IMR-90 (cell line): Measurements from ENCODE around the gene MPST. TPM values are rescaled to one million over a fixed set of nuclear protein-coding genes. Genes with fewer than 3 reads are reported as not detected.
A peak's percentile ranks its signal among the peaks of the same experiment; 100 is the strongest.

Experiments
- ATAC-seq: fragments of 200-7000 bp; cut with Tn5 transposase; 2 replicates; pipeline ENCODE4 v1.9.1; 2020; ENCODE audit warnings: low read depth, mild to moderate bottlenecking, moderate library complexity
- BruUV-seq: library from RNA; stranded (reverse); fragments of 400-500 nt; replicated peaks from 2 replicates; lab custom pipeline; 2021; lab: Mats Ljungman, UMichigan
- CTCF ChIA-PET: fragments of 300-600 bp; formaldehyde crosslinking; extraction: SDS; loops from one replicate; lab custom pipeline; 2021; ENCODE audit warnings: antibody characterized with exemption; lab: Yijun Ruan, JAX
- POLR2A ChIA-PET: fragments of 300-600 bp; sonication (Branson Sonifier 250); formaldehyde crosslinking; loops from one replicate; lab custom pipeline; 2022; ENCODE audit warnings: antibody characterized with exemption; ENCODE audit not compliant: unreplicated experiment; lab: Charles Lee
- DNase-seq: peaks from one replicate; pipeline ENCODE4 v3.0.0; 2013
- H2AFZ ChIP-seq: replicated peaks from 2 replicates; pipeline ENCODE3; 2013; ENCODE audit warnings: low read length, mild to moderate bottlenecking; ENCODE audit not compliant: poor library complexity
- H2AK5ac ChIP-seq: 2 replicates; pipeline ENCODE4 v1.6.1; 2013; ENCODE audit warnings: low read depth, low read length, inconsistent platforms
- H2AK9ac ChIP-seq: replicated peaks from 2 replicates; pipeline ENCODE3; 2013; ENCODE audit warnings: mild to moderate bottlenecking, low read depth, low read length, moderate library complexity; ENCODE audit not compliant: poor library complexity
- H2BK120ac ChIP-seq: 2 replicates; pipeline ENCODE4 v1.6.1; 2013; ENCODE audit warnings: low read depth, low read length, inconsistent platforms
- H2BK15ac ChIP-seq: 3 replicates; pipeline ENCODE4 v1.6.1; 2013; ENCODE audit warnings: low read depth, low read length, inconsistent platforms
- H2BK20ac ChIP-seq: 2 replicates; pipeline ENCODE4 v1.6.1; 2013; ENCODE audit warnings: low read depth, mild to moderate bottlenecking, inconsistent platforms, low read length, moderate library complexity
- H2BK5ac ChIP-seq: 2 replicates; pipeline ENCODE4 v1.6.1; 2013; ENCODE audit warnings: mild to moderate bottlenecking, low read depth, low read length, inconsistent platforms; ENCODE audit not compliant: poor library complexity, severe bottlenecking
- H3K14ac ChIP-seq: replicated peaks from 2 replicates; pipeline ENCODE4 v1.6.1; 2013; ENCODE audit warnings: low read depth, low read length, inconsistent platforms
- H3K18ac ChIP-seq: 2 replicates; pipeline ENCODE4 v1.6.1; 2013; ENCODE audit warnings: low read depth, low read length, control low read depth
- H3K23ac ChIP-seq: 2 replicates; pipeline ENCODE4 v1.6.1; 2013; ENCODE audit warnings: low read depth, low read length, inconsistent platforms
- H3K27ac ChIP-seq: 2 replicates; pipeline ENCODE4 v1.5.1; 2013; ENCODE audit warnings: mild to moderate bottlenecking, control low read depth, low read length; ENCODE audit not compliant: insufficient read depth
- H3K27me3 ChIP-seq: 2 replicates; pipeline ENCODE4 v1.6.1; 2013; ENCODE audit warnings: low read length; ENCODE audit not compliant: control insufficient read depth, insufficient read depth
- H3K36me3 ChIP-seq: 2 replicates; pipeline ENCODE4 v1.6.1; 2013; ENCODE audit warnings: low read length, mixed read lengths; ENCODE audit not compliant: control insufficient read depth, insufficient read depth
- H3K4ac ChIP-seq: 2 replicates; pipeline ENCODE4 v1.6.1; 2013; ENCODE audit warnings: low read depth, low read length, inconsistent platforms
- H3K4me1 ChIP-seq: 2 replicates; pipeline ENCODE4 v1.6.1; 2013; ENCODE audit warnings: low read length, mixed read lengths; ENCODE audit not compliant: control insufficient read depth, insufficient read depth
- H3K4me2 ChIP-seq: 2 replicates; pipeline ENCODE4 v1.6.1; 2013; ENCODE audit warnings: low read depth, mild to moderate bottlenecking, control low read depth, low read length, moderate library complexity
- H3K4me3 ChIP-seq: 2 replicates; pipeline ENCODE4 v1.5.1; 2013; ENCODE audit warnings: low read depth, mild to moderate bottlenecking, control low read depth, low read length, moderate library complexity; ENCODE audit not compliant: insufficient read depth
- H3K56ac ChIP-seq: 2 replicates; pipeline ENCODE4 v1.6.1; 2013; ENCODE audit warnings: low read length, inconsistent platforms; ENCODE audit not compliant: insufficient read depth; ENCODE audit errors: extremely low read depth
- H3K79me1 ChIP-seq, 2 experiments: 2 replicates each; pipeline ENCODE4 v1.6.1; 2013; ENCODE audit warnings: low read length in 2 of 2, inconsistent platforms in 1 of 2, low read depth in 1 of 2
- H3K9ac ChIP-seq: 2 replicates; pipeline ENCODE4 v1.6.1; 2013; ENCODE audit warnings: low read depth, low read length, control low read depth
- H3K9me1 ChIP-seq: 2 replicates; pipeline ENCODE4 v1.6.1; 2013; ENCODE audit warnings: low read length, inconsistent platforms; ENCODE audit not compliant: insufficient read depth
- H3K9me3 ChIP-seq: 2 replicates; pipeline ENCODE4 v1.6.1; 2013; ENCODE audit warnings: low read length; ENCODE audit not compliant: control insufficient read depth, insufficient read depth
- H4K20me1 ChIP-seq: 2 replicates; pipeline ENCODE4 v1.6.1; 2013; ENCODE audit warnings: low read length, inconsistent platforms; ENCODE audit not compliant: insufficient read depth
- H4K5ac ChIP-seq: 2 replicates; pipeline ENCODE4 v1.6.1; 2013; ENCODE audit warnings: mild to moderate bottlenecking, low read depth, low read length, control low read depth
- H4K8ac ChIP-seq, 2 experiments: 2 replicates each; pipeline ENCODE4 v1.6.1; 2013; ENCODE audit warnings: low read depth in 2 of 2, low read length in 2 of 2, control low read depth in 1 of 2, inconsistent platforms in 1 of 2
- H4K91ac ChIP-seq: 2 replicates; pipeline ENCODE4 v1.6.1; 2013; ENCODE audit warnings: low read depth, low read length, inconsistent platforms; ENCODE audit not compliant: insufficient read depth
- BHLHE40 ChIP-seq: fragments of 150-350 bp; IDR thresholded peaks from 2 replicates; pipeline ENCODE4 v1.6.1; 2016; ENCODE audit warnings: mild to moderate bottlenecking, low read depth, low read length
- CEBPB ChIP-seq: IDR thresholded peaks from 2 replicates; pipeline ENCODE4 v1.6.1; 2012; ENCODE audit warnings: low read depth, low read length, improper control_type of control experiment
- CHD1 ChIP-seq: IDR thresholded peaks from 2 replicates; pipeline ENCODE4 v1.6.1; 2012; ENCODE audit warnings: low read depth, low read length, improper control_type of control experiment
- ELK1 ChIP-seq: fragments of 150-350 bp; IDR thresholded peaks from 2 replicates; pipeline ENCODE4 v1.6.1; 2016; ENCODE audit warnings: low read depth, mild to moderate bottlenecking, low read length, moderate library complexity, borderline replicate concordance
- FOS ChIP-seq: fragments of 150-350 bp; IDR thresholded peaks from 2 replicates; pipeline ENCODE4 v1.6.1; 2016; ENCODE audit warnings: low read depth, low read length
- MAFK ChIP-seq: IDR thresholded peaks from 2 replicates; pipeline ENCODE4 v1.6.1; 2012; ENCODE audit warnings: low read depth, low read length, improper control_type of control experiment
- MAZ ChIP-seq: IDR thresholded peaks from 2 replicates; pipeline ENCODE4 v1.6.1; 2012; ENCODE audit warnings: low read depth, mild to moderate bottlenecking, low read length, improper control_type of control experiment, moderate library complexity, borderline replicate concordance
- NFE2L2 ChIP-seq: fragments of 150-350 bp; IDR thresholded peaks from 2 replicates; pipeline ENCODE4 v1.6.1; 2016; ENCODE audit warnings: low read depth, mild to moderate bottlenecking, low read length
- POLR2A ChIP-seq: IDR thresholded peaks from 2 replicates; pipeline ENCODE4 v1.6.1; 2012; ENCODE audit warnings: mild to moderate bottlenecking, low read depth, low read length
- RAD21 ChIP-seq: IDR thresholded peaks from 2 replicates; pipeline ENCODE4 v1.6.1; 2012; ENCODE audit warnings: low read length, improper control_type of control experiment
- RCOR1 ChIP-seq: IDR thresholded peaks from 2 replicates; pipeline ENCODE4 v1.6.1; 2012; ENCODE audit warnings: mild to moderate bottlenecking, low read length, improper control_type of control experiment; ENCODE audit not compliant: insufficient replicate concordance
- USF2 ChIP-seq: fragments of 150-350 bp; IDR thresholded peaks from 2 replicates; pipeline ENCODE4 v1.6.1; 2017; ENCODE audit warnings: mild to moderate bottlenecking, antibody characterized with exemption, low read length, low read depth
- WGBS, 2 experiments: methylation state at CpG; one replicate each; pipeline versions ENCODE4 v1.1.5 to v1.1.7; 2013; ENCODE audit warnings: missing lambda C conversion rate in 2 of 2; ENCODE audit not compliant: insufficient read length in 1 of 2; ENCODE audit errors: extremely low coverage in 2 of 2; 5-methylcytosine and 5-hydroxymethylcytosine counted together
- dilution Hi-C: fragments of 300-500 bp; cut with HindIII; formaldehyde crosslinking; loops from one replicate; pipeline ENCODE4 v1.14.3; 2018; ENCODE audit warnings: low sequenced_read_pairs; ENCODE audit not compliant: unreplicated experiment
- in situ Hi-C: fragments of 300-500 bp; cut with MboI; formaldehyde crosslinking; loops from 3 replicates; pipeline ENCODE4 v1.14.3; 2019; ENCODE audit warnings: low sequenced_read_pairs, inconsistent platforms, mixed read lengths
- intact Hi-C: fragments of 100-400 bp; cut with micrococcal nuclease; formaldehyde crosslinking; loops from 2 replicates; pipeline ENCODE4 v1.10.0; 2022
- polyA plus RNA-seq, 3 experiments: library from polyadenylated mRNA; depleted of rRNA; stranded (reverse); fragments of >200 nt; gene quantifications; 2 replicates each; pipeline ENCODE4 v1.2.3, GENCODE V29; 2012; ENCODE audit warnings: low replicate concordance in 1 of 3
- total RNA-seq: library from RNA; depleted of rRNA; stranded (reverse); fragments of >200 nt; gene quantifications from 2 replicates; pipeline ENCODE4 v1.2.3, GENCODE V29; 2012

Gene MPST
- total and polyA plus RNA-seq, 2 of the 4 experiments (the other 2 are of a cell fraction) = 19.2 to 43.0 TPM

- no peak for ATAC-seq
- ChIA-PET POLR2A (interaction anchor here (0.5 kb wide), 1 partner anchor 604 kb away, joined by 4 read pairs; no protein-coding TSS in a partner anchor), CTCF (no interaction called here)
These were observed 1.3 kb upstream of the MPST start for GRCh38 chr22:37018086-37018814.

More at GRCh38 chr22:37018086-37018814, 1.3 kb upstream of the MPST start:
- Histone ChIP-seq H2AK9ac (peak overlapping the region; percentile 68), H3K9me1 (peaks cover 5% of the 10 kb centered on the region; the same call in 1 of the 2 replicates), H4K5ac (no peak overlapping the region), H3K27ac (peak overlapping the region; percentile 54), H3K27me3 (no peaks in the 10 kb centered on the region), H3K4ac (peak overlapping the region; percentile 10; the same call in 1 of the 2 replicates), H3K14ac (no peak overlapping the region), H3K18ac (no peak overlapping the region), H2BK15ac (no peak overlapping the region), H3K4me1 (peaks cover 7% of the 10 kb centered on the region), H3K9me3 (no peaks in the 10 kb centered on the region), H4K91ac (peak overlapping the region; percentile 39; the same call in 1 of the 2 replicates), H3K4me2 (peak overlapping the region; percentile 93), H3K56ac (no peak overlapping the region), H2BK5ac (peak overlapping the region; percentile 25), H2AFZ (peak overlapping the region; percentile 93), H2BK20ac (no peak overlapping the region), H3K79me1 (peaks cover 15 to 57% of the 10 kb centered on the region in 2 experiments), H3K23ac (no peak overlapping the region), H2AK5ac (peak overlapping the region; percentile 85; the same call in 1 of the 2 replicates), H4K20me1 (peaks cover 24% of the 10 kb centered on the region), H2BK120ac (no peak overlapping the region), H3K4me3 (peak overlapping the region; percentile 80), H3K36me3 (peaks cover 12% of the 10 kb centered on the region), H3K9ac (peak overlapping the region; percentile 44), H4K8ac (peak overlapping the region in 1 of 2 experiments; percentile 71; a peak in 1 of 4 replicates)
- TF ChIP-seq MAFK (no peak), CEBPB (no peak), USF2 (no peak), POLR2A (no peak), NFE2L2 (no peak), MAZ (no peak), CHD1 (no peak), RAD21 (no peak), RCOR1 (no peak), ELK1 (no peak), BHLHE40 (no peak), FOS (no peak)
- no peak for DNase-seq
- dilution Hi-C loops (no loop called here), intact Hi-C loops (no loop called here), in situ Hi-C loops (no loop called here)
- no TSS peak for BruUV-seq
- 62% methylated on average over 17 of the region's 45 CpGs; no CpG with 5 or more reads in 1 of the 2 experiments for WGBS, 2 experiments
